Epithelial cell of esophagus (primary cell): ENCODE data around the gene TSC22D2.

Experiments used
- DNase-seq: peaks from one replicate; pipeline ENCODE4 v3.0.0; 2010; ENCODE audit warnings: low read depth
- H3K4me3 ChIP-seq: 2 replicates; pipeline ENCODE4 v1.5.1; 2011; ENCODE audit warnings: mild to moderate bottlenecking, low read length, control low read depth
- TF ChIP-seq, protein P1 (sequence below): IDR thresholded peaks from 2 replicates; pipeline ENCODE4 v1.5.1; 2011; ENCODE audit warnings: low read depth, mild to moderate bottlenecking, low read length, control low read depth, inconsistent platforms; ENCODE audit not compliant: insufficient read depth; ENCODE audit errors: missing control alignments

The TSC22D2 gene

DNA sequence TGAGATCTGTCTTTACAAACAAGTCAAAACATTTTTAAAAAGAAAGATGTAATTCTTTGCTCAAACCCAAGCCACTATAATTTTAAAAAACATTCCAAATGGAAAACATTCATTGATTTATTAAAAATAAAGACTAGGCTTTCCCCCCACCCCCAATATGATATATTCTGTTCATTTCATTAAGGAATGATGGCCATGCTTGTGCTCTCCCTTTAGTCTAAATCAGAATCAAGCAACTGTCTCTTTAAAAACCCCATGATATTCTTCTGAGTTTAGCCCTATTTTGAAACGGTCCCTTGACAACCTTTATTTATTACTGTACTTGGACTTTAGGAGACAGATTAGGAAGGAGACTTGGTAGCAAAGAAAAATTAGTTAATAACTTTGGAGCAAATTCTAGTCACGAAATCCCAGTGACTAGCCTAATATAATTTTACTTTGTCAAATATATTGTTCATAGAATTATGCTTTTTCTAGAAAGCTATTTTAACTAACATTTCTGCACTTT, 38.4 kb downstream of the TSC22D2 start:
- DNase-seq = no peak
- H3K4me3 ChIP-seq = no peak overlapping the region
- TF ChIP-seq, protein P1, sequence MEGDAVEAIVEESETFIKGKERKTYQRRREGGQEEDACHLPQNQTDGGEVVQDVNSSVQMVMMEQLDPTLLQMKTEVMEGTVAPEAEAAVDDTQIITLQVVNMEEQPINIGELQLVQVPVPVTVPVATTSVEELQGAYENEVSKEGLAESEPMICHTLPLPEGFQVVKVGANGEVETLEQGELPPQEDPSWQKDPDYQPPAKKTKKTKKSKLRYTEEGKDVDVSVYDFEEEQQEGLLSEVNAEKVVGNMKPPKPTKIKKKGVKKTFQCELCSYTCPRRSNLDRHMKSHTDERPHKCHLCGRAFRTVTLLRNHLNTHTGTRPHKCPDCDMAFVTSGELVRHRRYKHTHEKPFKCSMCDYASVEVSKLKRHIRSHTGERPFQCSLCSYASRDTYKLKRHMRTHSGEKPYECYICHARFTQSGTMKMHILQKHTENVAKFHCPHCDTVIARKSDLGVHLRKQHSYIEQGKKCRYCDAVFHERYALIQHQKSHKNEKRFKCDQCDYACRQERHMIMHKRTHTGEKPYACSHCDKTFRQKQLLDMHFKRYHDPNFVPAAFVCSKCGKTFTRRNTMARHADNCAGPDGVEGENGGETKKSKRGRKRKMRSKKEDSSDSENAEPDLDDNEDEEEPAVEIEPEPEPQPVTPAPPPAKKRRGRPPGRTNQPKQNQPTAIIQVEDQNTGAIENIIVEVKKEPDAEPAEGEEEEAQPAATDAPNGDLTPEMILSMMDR = no peak

DNA sequence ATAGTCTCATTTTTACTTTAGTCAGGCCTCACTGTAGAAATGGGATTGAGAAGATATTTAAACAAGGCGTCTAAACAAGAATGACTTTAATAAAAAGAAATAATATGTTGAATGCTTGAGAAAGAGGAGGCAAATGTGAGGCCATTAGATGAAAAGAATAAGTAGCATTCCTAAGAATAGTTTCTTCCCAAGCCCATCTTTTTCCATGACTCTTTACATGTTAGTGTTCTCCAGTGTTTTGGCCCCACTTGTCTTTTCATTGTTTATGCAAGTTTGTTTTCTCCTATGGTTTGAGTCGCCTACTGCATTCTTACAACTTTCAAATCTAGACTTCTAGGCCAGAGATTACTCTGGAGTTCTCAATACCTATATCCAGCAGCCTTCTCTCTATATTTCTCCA, 39.0 kb downstream of the TSC22D2 start:
- TF ChIP-seq, protein P1 = no peak
- no peak overlapping the region for H3K4me3 ChIP-seq
- DNase-seq = no peak

DNA sequence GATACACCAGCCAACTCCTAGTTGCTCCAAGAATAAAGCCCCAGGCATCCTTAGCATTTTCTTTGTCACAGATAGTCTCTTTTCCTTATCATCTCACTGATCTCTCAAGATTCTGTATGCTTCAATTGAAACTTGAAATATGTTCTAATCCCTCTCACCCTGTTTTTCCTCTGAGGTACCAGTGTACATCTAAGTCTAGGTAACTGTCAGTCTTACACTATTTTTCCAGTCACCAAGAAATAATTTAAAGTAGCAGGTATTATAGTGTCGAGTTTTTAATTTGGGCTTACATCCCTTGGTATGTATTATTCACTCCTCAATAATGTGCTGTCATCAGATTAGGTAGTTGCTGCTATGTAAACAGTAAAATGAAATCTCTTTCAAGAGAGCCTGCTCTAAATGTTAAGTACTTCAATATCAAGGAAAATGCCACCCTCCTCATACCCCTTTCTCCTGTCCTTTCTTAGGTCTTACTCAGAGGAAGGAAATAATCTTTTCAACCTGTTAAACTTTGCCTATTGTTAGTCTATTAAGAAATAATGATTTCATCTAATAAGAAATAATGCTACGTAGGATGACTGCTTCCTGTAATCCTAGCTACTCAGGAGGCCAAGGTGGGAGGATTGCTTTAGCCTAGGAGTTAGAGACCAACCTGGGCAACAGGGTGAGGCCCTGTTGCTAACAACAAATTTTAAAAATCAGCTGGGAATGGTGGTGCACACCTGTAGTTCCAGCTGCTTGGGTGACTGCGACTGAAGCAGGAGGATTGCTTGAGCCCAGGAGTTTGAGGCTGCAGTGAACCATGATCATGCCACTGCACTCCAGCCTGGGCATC, 39.8 kb downstream of the TSC22D2 start:
- H3K4me3 ChIP-seq = no peak overlapping the region
- peak; percentile 56 for DNase-seq
- TF ChIP-seq, protein P1 = no peak

DNA sequence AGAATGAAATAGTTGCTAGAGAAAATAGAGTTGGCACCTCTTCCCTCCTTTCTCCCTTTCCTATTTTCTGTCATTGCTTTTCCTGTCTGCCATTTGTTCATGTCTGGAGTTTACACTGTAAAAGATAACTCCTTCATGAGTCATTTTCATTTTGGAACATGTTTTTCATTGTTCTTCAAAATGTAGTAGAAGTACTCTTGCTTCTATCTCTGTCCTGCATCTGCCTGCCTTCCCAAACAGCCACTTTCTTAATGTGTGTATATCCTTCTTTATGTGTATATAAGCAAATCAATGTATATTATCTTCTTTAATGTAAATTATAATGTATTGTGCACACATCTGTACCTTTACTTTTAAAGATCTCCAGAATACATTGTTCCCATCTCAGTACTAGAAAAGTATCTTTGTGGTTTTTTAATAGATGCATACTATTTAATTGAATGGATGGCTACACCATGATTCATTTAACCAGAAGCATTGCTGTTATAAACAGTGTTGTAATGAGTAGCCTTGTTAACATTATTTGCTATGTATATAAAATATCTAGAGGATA, 41.1 kb downstream of the TSC22D2 start:
- H3K4me3 ChIP-seq = no peak overlapping the region
- TF ChIP-seq, protein P1 = no peak
- DNase-seq = peak; percentile 63

DNA sequence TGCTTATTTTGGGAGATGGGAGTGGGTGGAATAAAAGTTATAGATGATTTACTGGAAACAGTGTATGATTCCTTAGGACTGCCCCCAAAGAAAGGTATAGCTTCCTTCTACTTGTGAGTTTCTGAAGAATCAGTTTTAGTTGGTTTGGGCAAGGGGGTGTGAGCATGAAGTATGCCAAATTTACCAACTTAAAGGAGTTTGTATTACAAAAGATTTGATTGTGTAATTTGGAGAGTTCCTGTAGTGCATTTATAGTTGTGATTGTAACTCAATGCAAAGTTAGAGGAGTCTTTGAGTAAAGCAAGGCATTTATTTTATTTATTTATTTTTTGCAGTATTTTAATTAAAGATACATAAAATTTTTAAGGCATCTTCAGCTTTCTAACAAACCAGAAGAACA, 42.8 kb downstream of the TSC22D2 start:
- TF ChIP-seq, protein P1 = no peak
- DNase-seq = no peak

DNA sequence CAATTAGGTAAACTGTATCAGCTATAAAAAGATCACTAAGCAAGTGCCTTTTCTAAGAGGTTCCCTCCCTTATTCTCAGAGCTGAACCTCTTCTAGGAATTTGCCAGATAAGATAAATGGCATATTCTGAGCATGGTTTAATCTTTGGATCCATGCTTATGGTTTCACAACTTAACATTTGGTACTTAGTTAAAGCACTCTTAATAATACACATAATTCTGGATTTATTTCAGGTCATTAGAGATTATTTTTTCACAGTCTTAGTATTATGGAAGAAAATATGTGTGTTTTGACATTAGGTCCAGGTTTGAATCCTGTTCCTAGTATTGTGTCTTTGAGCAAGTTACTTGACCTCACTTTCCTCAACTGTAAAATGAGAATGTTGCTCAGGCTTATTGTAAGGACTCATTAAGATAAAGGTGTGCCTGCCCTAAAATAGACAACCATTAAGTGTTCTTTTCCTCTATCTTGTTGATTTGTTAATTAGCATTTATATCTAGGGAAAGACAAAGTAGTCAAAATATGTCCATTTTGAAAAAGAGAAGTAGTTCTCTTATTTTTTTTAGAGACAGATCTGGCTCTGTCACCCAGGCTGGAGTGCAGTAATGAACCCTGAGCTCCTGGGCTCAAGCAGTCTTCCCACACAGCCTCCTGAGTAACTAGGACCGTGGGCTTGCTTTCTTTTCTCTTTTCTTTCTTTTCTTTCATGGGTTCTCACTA, 43.4 kb downstream of the TSC22D2 start:
- TF ChIP-seq, protein P1 = no peak
- no peak for DNase-seq
- H3K4me3 ChIP-seq = no peak overlapping the region

More for the DNA sequence above, 42.8 kb downstream of the TSC22D2 start:
- no peak overlapping the region for H3K4me3 ChIP-seq
